ENCODE results near the gene KIF15. TPM values are rescaled to one million over a fixed set of nuclear protein-coding genes. Genes with fewer than 3 reads are reported as not detected.

Gene KIF15
- polyA plus RNA-seq, 1 donor from 2014 or later, result 5.8 TPM

GRCh38 chr3:44874308-44874707 is 112.7 kb downstream of the KIF15 start, which contains the start of gene TGM4:
TSS of gene TGM4 (plus strand) at chr3:44874608. CDS start at chr3:44874679, 71 bp downstream.
- H3F3A ChIP-seq (ENCODE audit: insufficient read depth, low read length, poor library complexity, severe bottlenecking), result no peaks in the 10 kb centered on the region
- no peak within 1 kb of the TSS for H3K27ac ChIP-seq (ENCODE audit: low read length)
- no peak within 1 kb of the TSS for H2AFZ ChIP-seq (ENCODE audit: low read depth, low read length)
- no peaks in the 10 kb centered on the region for H4K20me1 ChIP-seq (ENCODE audit: insufficient read depth)
- no peaks in the 10 kb centered on the region for H3K9me3 ChIP-seq (ENCODE audit: low read length)
- no peaks in the 10 kb centered on the region for H3K36me3 ChIP-seq (ENCODE audit: insufficient read depth, low read length)
- H3K79me2 ChIP-seq (replicated peaks; ENCODE audit: insufficient read depth, low read length), result no peaks in the 10 kb centered on the region
- H3K4me3 ChIP-seq (ENCODE audit: low read length), result no peak within 1 kb of the TSS
- H3K4me2 ChIP-seq (ENCODE audit: low read length), result no peak within 1 kb of the TSS
- TF ChIP-seq RAD21 (conservative IDR thresholded peaks at IDR 0.05) (no peak), POLR2AphosphoS5 (IDR thresholded peaks at IDR 0.05) (no peak), REST (IDR thresholded peaks at IDR 0.05; ENCODE audit: borderline replicate concordance) (no peak), MXI1 (conservative IDR thresholded peaks at IDR 0.05; ENCODE audit: poor library complexity, severe bottlenecking) (no peak), SMC3 (conservative IDR thresholded peaks at IDR 0.05; ENCODE audit: poor library complexity) (no peak), EZH2 (IDR thresholded peaks at IDR 0.05; ENCODE audit: borderline replicate concordance, insufficient read depth, low read length, poor library complexity, severe bottlenecking) (no peak), CTCF (IDR thresholded peaks at IDR 0.05; ENCODE audit: poor library complexity, severe bottlenecking) (no peak), TAF1 (IDR thresholded peaks at IDR 0.05; ENCODE audit: low read depth) (no peak), EP300 (conservative IDR thresholded peaks at IDR 0.05; ENCODE audit: poor library complexity, severe bottlenecking) (no peak)
- no peaks in the 10 kb centered on the region for H3K27me3 ChIP-seq (ENCODE audit: insufficient read depth, low read depth, low read length)
- no peaks in the 10 kb centered on the region for H3K9me2 ChIP-seq (ENCODE audit: insufficient read depth, low read length)
- H3K9ac ChIP-seq (ENCODE audit: low read length), result no peak within 1 kb of the TSS

GRCh38 chr3:44875596-44875995 is 114.0 kb downstream of the KIF15 start:
- no peak overlapping the region for H3K4me3 ChIP-seq (ENCODE audit: low read length)
- H3K27ac ChIP-seq (ENCODE audit: low read length), result no peak overlapping the region
- H3K79me2 ChIP-seq (replicated peaks; ENCODE audit: insufficient read depth, low read length), result no peaks in the 10 kb centered on the region
- TF ChIP-seq TAF1 (IDR thresholded peaks at IDR 0.05; ENCODE audit: low read depth) (no peak), POLR2AphosphoS5 (IDR thresholded peaks at IDR 0.05) (no peak), CTCF (IDR thresholded peaks at IDR 0.05; ENCODE audit: poor library complexity, severe bottlenecking) (no peak), RAD21 (conservative IDR thresholded peaks at IDR 0.05) (no peak), EP300 (conservative IDR thresholded peaks at IDR 0.05; ENCODE audit: poor library complexity, severe bottlenecking) (no peak), SMC3 (conservative IDR thresholded peaks at IDR 0.05; ENCODE audit: poor library complexity) (no peak), EZH2 (IDR thresholded peaks at IDR 0.05; ENCODE audit: borderline replicate concordance, insufficient read depth, low read length, poor library complexity, severe bottlenecking) (no peak), REST (IDR thresholded peaks at IDR 0.05; ENCODE audit: borderline replicate concordance) (no peak), MXI1 (conservative IDR thresholded peaks at IDR 0.05; ENCODE audit: poor library complexity, severe bottlenecking) (no peak)
- H2AFZ ChIP-seq (ENCODE audit: low read depth, low read length), result no peak overlapping the region
- H3K9me3 ChIP-seq (ENCODE audit: low read length), result no peaks in the 10 kb centered on the region
- H3K27me3 ChIP-seq (ENCODE audit: insufficient read depth, low read depth, low read length), result no peaks in the 10 kb centered on the region
- H3K36me3 ChIP-seq (ENCODE audit: insufficient read depth, low read length), result no peaks in the 10 kb centered on the region
- H3K9me2 ChIP-seq (ENCODE audit: insufficient read depth, low read length), result no peaks in the 10 kb centered on the region
- H4K20me1 ChIP-seq (ENCODE audit: insufficient read depth), result no peaks in the 10 kb centered on the region
- no peak overlapping the region for H3K9ac ChIP-seq (ENCODE audit: low read length)
- H3F3A ChIP-seq (ENCODE audit: insufficient read depth, low read length, poor library complexity, severe bottlenecking), result no peaks in the 10 kb centered on the region
- no peak overlapping the region for H3K4me2 ChIP-seq (ENCODE audit: low read length)

Measured in neural cell (in vitro differentiated cells).